ENCODE results near the gene EYA2. TPM values are rescaled to one million over a fixed set of nuclear protein-coding genes. Genes with fewer than 3 reads are reported as not detected.

EYA2 gene
- total RNA-seq, 1 experiment from 2014 or later: not detected

DNA sequence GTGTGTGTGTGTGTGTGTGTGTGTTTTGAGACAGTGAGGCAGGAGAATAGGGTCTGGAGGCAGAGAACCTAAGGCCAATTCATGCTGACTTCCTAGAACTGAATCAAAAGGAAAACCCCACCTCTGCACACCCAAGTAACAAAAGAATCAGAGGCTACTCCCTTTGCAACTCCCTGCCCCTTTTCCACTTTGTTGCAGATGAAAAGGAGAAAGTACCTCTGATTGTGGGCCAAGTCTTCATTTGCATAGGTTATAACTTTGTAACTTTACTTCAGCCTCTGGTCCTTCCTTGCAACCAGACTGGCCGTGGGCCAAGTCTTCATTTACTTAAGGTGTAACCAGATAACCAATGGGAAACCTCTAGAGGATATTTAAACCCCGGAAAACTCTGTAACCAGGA is 168.8 kb downstream of the EYA2 start:
- Mint-ChIP-seq H3K4me1 (ENCODE audit: insufficient read depth, unreplicated experiment) (no peaks in the 10 kb centered on the region), H3K27ac (ENCODE audit: low read depth, unreplicated experiment) (no peak overlapping the region), H3K36me3 (ENCODE audit: insufficient read depth, unreplicated experiment) (no peaks in the 10 kb centered on the region), H3K27me3 (ENCODE audit: insufficient read depth, unreplicated experiment) (no peaks in the 10 kb centered on the region), H3K4me3 (ENCODE audit: unreplicated experiment) (no peak overlapping the region), H3K9me3 (ENCODE audit: unreplicated experiment) (peaks cover 22% of the 10 kb centered on the region)
- ChIA-PET CTCF (no interaction called here), POLR2A (no interaction called here)
- TF ChIP-seq, protein P1, sequence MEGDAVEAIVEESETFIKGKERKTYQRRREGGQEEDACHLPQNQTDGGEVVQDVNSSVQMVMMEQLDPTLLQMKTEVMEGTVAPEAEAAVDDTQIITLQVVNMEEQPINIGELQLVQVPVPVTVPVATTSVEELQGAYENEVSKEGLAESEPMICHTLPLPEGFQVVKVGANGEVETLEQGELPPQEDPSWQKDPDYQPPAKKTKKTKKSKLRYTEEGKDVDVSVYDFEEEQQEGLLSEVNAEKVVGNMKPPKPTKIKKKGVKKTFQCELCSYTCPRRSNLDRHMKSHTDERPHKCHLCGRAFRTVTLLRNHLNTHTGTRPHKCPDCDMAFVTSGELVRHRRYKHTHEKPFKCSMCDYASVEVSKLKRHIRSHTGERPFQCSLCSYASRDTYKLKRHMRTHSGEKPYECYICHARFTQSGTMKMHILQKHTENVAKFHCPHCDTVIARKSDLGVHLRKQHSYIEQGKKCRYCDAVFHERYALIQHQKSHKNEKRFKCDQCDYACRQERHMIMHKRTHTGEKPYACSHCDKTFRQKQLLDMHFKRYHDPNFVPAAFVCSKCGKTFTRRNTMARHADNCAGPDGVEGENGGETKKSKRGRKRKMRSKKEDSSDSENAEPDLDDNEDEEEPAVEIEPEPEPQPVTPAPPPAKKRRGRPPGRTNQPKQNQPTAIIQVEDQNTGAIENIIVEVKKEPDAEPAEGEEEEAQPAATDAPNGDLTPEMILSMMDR (IDR thresholded peaks at IDR 0.05; ENCODE audit: unreplicated experiment): no peak
- DNase-seq (ENCODE audit: unreplicated experiment): no peak
- intact Hi-C loops (cut with micrococcal nuclease): no loop called here
- BruUV-seq (replicated peaks): no TSS peak

DNA sequence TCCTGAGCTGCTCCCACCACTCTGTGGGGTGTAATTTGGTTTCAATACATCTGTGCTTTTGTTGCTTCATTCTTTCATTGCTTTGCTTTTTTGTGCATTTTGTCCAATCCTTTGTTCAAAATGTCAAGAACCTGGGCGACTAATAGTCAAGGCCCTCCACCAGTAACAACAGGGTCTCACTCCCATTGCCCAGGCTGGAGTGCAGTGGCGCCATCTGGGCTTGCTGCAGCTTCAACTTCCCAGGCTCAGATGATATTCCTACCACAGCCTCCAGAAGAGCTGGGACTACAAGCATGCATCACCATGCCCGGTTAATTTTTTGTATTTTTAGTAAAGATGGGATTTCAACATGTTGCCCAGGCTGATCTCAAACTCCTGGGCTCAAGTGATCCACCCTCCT is 169.2 kb downstream of the EYA2 start:
- BruUV-seq (replicated peaks): no TSS peak
- ChIA-PET POLR2A (no interaction called here), CTCF (interaction anchor here (0.6 kb wide), 1 partner anchor 87 kb away, joined by 3 read pairs; no protein-coding TSS in a partner anchor)
- DNase-seq (ENCODE audit: unreplicated experiment): no peak
- Mint-ChIP-seq H3K4me1 (ENCODE audit: insufficient read depth, unreplicated experiment) (no peaks in the 10 kb centered on the region), H3K27ac (ENCODE audit: low read depth, unreplicated experiment) (no peak overlapping the region), H3K27me3 (ENCODE audit: insufficient read depth, unreplicated experiment) (no peaks in the 10 kb centered on the region), H3K4me3 (ENCODE audit: unreplicated experiment) (no peak overlapping the region), H3K9me3 (ENCODE audit: unreplicated experiment) (peaks cover 22% of the 10 kb centered on the region), H3K36me3 (ENCODE audit: insufficient read depth, unreplicated experiment) (no peaks in the 10 kb centered on the region)
- intact Hi-C loops (cut with micrococcal nuclease): no loop called here
- TF ChIP-seq, protein P1 (IDR thresholded peaks at IDR 0.05; ENCODE audit: unreplicated experiment): no peak

DNA sequence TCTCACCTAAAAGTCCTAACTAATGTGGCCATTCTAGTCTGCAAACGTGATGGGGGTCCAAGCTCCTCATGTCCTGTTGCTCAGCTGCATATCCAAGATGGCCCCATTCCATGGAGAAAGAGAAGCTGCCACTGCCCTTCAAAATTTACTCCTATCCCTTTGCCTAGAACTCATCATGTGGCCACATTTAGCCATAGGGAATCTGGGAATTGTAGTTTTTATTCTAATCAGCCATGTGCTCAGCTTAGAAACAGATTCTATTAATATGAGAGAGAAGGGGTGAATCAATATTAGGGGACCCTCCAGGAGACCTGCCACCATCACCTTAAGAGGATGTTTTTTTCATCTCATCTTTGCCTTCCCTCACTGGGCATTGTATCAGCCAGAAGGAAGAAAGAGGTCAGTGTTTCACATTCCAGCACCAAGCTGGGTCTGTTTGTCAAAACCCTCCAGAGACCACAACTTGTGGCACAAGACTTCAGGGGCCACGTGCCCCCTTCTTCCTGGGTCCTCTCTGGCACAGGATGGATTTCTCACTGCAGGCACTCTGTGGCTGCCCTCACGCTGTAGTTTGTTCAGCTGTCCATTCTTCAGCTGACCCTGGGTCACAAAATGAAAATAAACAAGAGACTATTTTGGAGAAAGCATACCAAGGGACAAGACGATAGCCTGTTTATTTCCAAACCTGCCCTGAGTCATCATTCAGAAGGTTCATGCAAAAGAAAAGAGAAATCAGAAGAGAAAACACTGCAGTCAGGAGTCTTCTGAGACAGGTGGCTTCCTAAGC is 172.0 kb downstream of the EYA2 start:
- TF ChIP-seq, protein P1 (IDR thresholded peaks at IDR 0.05; ENCODE audit: unreplicated experiment): no peak
- no peak for DNase-seq (ENCODE audit: unreplicated experiment)
- POLR2A ChIA-PET: interaction anchor here (0.9 kb wide), 1 partner anchor 36 kb away, joined by 6 read pairs; no protein-coding TSS in a partner anchor
- CTCF ChIA-PET: no interaction called here
- no peak overlapping the region for H3K4me3 Mint-ChIP-seq (ENCODE audit: unreplicated experiment)
- H3K27me3 Mint-ChIP-seq (ENCODE audit: insufficient read depth, unreplicated experiment): no peaks in the 10 kb centered on the region
- no peaks in the 10 kb centered on the region for H3K36me3 Mint-ChIP-seq (ENCODE audit: insufficient read depth, unreplicated experiment)
- H3K9me3 Mint-ChIP-seq (ENCODE audit: unreplicated experiment): peaks cover 22% of the 10 kb centered on the region
- no TSS peak for BruUV-seq (replicated peaks)
- no peak overlapping the region for H3K27ac Mint-ChIP-seq (ENCODE audit: low read depth, unreplicated experiment)
- no peaks in the 10 kb centered on the region for H3K4me1 Mint-ChIP-seq (ENCODE audit: insufficient read depth, unreplicated experiment)
- intact Hi-C loops (cut with micrococcal nuclease): no loop called here

DNA sequence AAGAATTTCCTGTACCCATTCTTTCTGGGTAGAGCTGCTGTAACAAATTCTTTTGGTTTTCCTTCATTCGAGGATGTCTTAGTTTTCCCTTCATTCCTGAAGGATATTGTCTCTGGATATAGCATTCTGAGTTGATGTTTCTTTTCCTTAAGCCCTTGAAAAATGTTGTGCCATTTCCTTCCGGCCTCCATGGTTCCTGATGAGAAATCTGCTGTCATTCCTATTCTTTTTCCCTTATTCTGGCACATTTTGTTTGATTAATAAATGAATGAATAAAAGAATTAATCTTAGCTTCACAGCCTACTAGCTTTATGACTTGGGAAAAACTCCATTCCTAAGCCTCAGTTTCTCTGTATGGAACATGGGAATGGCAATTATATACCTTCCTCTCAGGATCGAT is 173.1 kb downstream of the EYA2 start:
- Mint-ChIP-seq H3K4me3 (ENCODE audit: unreplicated experiment) (no peak overlapping the region), H3K36me3 (ENCODE audit: insufficient read depth, unreplicated experiment) (no peaks in the 10 kb centered on the region), H3K9me3 (ENCODE audit: unreplicated experiment) (peaks cover 22% of the 10 kb centered on the region), H3K27ac (ENCODE audit: low read depth, unreplicated experiment) (no peak overlapping the region), H3K27me3 (ENCODE audit: insufficient read depth, unreplicated experiment) (no peaks in the 10 kb centered on the region), H3K4me1 (ENCODE audit: insufficient read depth, unreplicated experiment) (no peaks in the 10 kb centered on the region)
- TF ChIP-seq, protein P1 (IDR thresholded peaks at IDR 0.05; ENCODE audit: unreplicated experiment): no peak
- intact Hi-C loops (cut with micrococcal nuclease): no loop called here
- no TSS peak for BruUV-seq (replicated peaks)
- no peak for DNase-seq (ENCODE audit: unreplicated experiment)
- ChIA-PET CTCF (interaction anchor here (0.7 to 1.1 kb wide), 2 partner anchors 25 to 205 kb away, joined by 3 to 4 read pairs; no protein-coding TSS in a partner anchor), POLR2A (interaction anchor here (0.9 kb wide), 1 partner anchor 34 kb away, joined by 6 read pairs; no protein-coding TSS in a partner anchor)

All from MCF 10A (cell line).